ENCODE data around the gene AARS1. TPM values are rescaled to one million over a fixed set of nuclear protein-coding genes. Genes with fewer than 3 reads are reported as not detected.
"Not testable (repeated sequence)": the region's sequence is repeated elsewhere in the genome, so short reads cannot be mapped to it uniquely, and the experiment has no call there.

AARS1 gene
- polyA plus RNA-seq, 2 of the 4 experiments (the other 2 are of a cell fraction) = 134 to 344 TPM

DNA sequence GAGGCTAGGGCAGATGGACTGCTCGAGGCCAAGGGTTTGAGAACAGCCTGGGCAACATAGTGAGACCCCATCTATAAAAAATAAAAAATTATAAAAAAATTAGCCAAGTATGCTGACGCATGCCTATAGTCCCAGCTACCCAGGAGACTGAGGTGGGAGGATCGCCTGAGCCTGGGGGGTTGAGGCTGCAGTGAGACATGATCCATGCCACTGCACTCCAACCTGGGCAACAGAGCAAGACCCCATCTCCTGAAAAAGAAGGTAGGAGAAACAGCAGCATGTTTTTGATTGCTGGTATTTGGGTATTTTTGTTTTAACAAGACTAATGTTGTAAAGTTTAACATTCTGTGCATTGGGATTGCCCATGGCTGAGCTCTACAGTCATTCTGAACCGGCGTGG is 48.5 kb upstream of the AARS1 start:
- CTCF ChIA-PET = interaction anchor here (0.6 kb wide), 1 partner anchor 202 kb away, joined by 3 read pairs; no protein-coding TSS in a partner anchor
- ATAC-seq (no peak), FAIRE-seq (no peak), DNase-seq (ENCODE audit: low read depth in 1 of 2, low spot score in 1 of 2) (no peak)
- H3K4me3 ChIP-seq = no peak overlapping the region
- WGBS (ENCODE audit: missing lambda C conversion rate) = 94% methylated on average over 5 of the region's 5 CpGs
- POLR2A ChIA-PET = no interaction called here
- no peak for TF ChIP-seq RCOR1 (IDR thresholded peaks at IDR 0.05; ENCODE audit: low read depth, low read length)
- no peak for TF ChIP-seq EHMT2 (IDR thresholded peaks at IDR 0.05; ENCODE audit: low read depth)
- TF ChIP-seq, protein P1, sequence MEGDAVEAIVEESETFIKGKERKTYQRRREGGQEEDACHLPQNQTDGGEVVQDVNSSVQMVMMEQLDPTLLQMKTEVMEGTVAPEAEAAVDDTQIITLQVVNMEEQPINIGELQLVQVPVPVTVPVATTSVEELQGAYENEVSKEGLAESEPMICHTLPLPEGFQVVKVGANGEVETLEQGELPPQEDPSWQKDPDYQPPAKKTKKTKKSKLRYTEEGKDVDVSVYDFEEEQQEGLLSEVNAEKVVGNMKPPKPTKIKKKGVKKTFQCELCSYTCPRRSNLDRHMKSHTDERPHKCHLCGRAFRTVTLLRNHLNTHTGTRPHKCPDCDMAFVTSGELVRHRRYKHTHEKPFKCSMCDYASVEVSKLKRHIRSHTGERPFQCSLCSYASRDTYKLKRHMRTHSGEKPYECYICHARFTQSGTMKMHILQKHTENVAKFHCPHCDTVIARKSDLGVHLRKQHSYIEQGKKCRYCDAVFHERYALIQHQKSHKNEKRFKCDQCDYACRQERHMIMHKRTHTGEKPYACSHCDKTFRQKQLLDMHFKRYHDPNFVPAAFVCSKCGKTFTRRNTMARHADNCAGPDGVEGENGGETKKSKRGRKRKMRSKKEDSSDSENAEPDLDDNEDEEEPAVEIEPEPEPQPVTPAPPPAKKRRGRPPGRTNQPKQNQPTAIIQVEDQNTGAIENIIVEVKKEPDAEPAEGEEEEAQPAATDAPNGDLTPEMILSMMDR (IDR thresholded peaks at IDR 0.05) = no peak
- TF ChIP-seq, protein P2, sequence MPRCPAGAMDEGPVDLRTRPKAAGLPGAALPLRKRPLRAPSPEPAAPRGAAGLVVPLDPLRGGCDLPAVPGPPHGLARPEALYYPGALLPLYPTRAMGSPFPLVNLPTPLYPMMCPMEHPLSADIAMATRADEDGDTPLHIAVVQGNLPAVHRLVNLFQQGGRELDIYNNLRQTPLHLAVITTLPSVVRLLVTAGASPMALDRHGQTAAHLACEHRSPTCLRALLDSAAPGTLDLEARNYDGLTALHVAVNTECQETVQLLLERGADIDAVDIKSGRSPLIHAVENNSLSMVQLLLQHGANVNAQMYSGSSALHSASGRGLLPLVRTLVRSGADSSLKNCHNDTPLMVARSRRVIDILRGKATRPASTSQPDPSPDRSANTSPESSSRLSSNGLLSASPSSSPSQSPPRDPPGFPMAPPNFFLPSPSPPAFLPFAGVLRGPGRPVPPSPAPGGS (IDR thresholded peaks at IDR 0.05) = no peak
- TF ChIP-seq, protein P3, sequence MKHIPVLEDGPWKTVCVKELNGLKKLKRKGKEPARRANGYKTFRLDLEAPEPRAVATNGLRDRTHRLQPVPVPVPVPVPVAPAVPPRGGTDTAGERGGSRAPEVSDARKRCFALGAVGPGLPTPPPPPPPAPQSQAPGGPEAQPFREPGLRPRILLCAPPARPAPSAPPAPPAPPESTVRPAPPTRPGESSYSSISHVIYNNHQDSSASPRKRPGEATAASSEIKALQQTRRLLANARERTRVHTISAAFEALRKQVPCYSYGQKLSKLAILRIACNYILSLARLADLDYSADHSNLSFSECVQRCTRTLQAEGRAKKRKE (CRISPR knock-in tag; IDR thresholded peaks at IDR 0.05; ENCODE audit: low read depth) = no peak
- TF ChIP-seq TP53 (CRISPR knock-in tag; IDR thresholded peaks at IDR 0.05) = no peak
- no peak for TF ChIP-seq FOSB (CRISPR knock-in tag; IDR thresholded peaks at IDR 0.05)
- H3K9me3 ChIP-seq = no peaks in the 10 kb centered on the region
- H3K4me2 ChIP-seq = no peak overlapping the region
- no peaks in the 10 kb centered on the region for H3K4me1 ChIP-seq
- no peak overlapping the region for H3K27ac ChIP-seq

DNA sequence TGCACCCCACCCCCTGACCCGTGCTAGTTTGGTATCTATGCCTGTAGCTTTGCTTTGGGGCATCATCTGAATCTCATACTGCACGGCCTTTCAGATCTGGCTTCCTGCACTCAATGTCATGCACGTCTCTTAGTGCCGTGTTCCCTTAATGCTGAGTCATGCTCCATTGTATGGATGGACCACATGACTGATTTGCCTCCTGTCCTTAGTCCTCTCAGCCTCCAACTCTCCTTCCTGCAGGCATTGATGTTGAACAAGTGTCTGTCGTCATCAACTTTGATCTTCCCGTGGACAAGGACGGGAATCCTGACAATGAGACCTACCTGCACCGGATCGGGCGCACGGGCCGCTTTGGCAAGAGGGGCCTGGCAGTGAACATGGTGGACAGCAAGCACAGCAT is 43.4 kb upstream of the AARS1 start:
- ATAC-seq (peak in 1 of 2 experiments; percentile 19; a peak in 2 of 6 replicates), DNase-seq (ENCODE audit: low read depth in 1 of 2, low spot score in 1 of 2) (peak in 1 of 2 experiments; percentile 29)
- CTCF ChIA-PET = interaction anchor here (1.0 to 2.2 kb wide), 3 partner anchors 9 to 320 kb away, joined by 4 to 10 read pairs (median 5); no protein-coding TSS in a partner anchor
- H3K27ac ChIP-seq = peak overlapping the region; percentile 58 to 82; a peak in 5 of 6 replicates
- H3K4me2 ChIP-seq, H3K4me3 ChIP-seq, FAIRE-seq, H3K4me1 ChIP-seq, H3K9me3 ChIP-seq, POLR2A ChIA-PET: not testable (repeated sequence)
- 91% methylated on average over 5 of the region's 12 CpGs for WGBS (ENCODE audit: missing lambda C conversion rate)
- TF ChIP-seq NFE2L2 (conservative IDR thresholded peaks at IDR 0.05; ENCODE audit: low read length) = peak; percentile 96
- TF ChIP-seq MAFK (IDR thresholded peaks at IDR 0.05; ENCODE audit: partially characterized antibody) = peak; percentile 96

DNA sequence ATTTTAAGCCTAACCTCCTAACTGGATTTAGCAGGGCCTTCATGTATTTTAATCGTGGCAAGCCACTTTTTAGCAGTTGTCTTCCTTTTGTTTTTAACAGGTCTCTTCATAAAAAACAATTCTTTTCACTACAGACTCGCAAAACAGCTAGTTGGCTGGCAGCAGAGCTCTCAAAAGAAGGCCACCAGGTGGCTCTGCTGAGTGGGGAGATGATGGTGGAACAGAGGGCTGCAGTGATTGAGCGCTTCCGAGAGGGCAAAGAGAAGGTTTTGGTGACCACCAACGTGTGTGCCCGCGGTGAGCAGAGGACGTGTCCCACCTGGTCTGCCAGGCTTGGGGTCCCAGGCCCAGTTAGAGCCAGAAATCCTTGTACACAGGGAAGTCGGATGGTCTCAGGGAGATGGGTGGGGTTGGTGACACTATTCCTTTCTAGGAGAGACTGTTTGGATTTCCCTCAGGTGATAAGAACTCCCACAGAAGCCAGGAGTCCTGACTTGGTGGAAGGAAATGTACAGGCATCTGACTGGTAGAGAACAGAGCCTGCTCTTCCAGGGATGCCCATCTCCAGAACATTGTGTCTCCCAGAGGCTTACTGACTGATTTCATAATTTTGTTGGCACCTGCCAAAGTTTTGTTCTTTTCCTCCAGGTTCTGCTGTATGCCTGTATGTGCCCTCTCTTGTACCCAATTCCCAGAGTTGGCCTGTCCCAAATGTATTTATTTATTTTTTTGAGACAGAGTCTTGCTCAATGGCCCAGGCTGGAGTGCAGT is 42.5 kb upstream of the AARS1 start:
- DNase-seq (ENCODE audit: low read depth in 1 of 2, low spot score in 1 of 2) = no peak
- Histone ChIP-seq H3K4me1 (peaks cover 4% of the 10 kb centered on the region; the same call in 1 of the 3 replicates), H3K4me3 (no peak overlapping the region), H3K4me2 (no peak overlapping the region), H3K27ac (peak overlapping the region in 1 of 2 experiments; percentile 55; a peak in 3 of 6 replicates), H3K9me3 (no peaks in the 10 kb centered on the region)
- FAIRE-seq = no peak
- CTCF ChIA-PET = interaction anchor here (0.8 to 2.2 kb wide), 5 partner anchors 10 to 321 kb away, joined by 3 to 10 read pairs (median 4); partner anchors contain the start of gene DDX19A
- POLR2A ChIA-PET = no interaction called here
- TF ChIP-seq KDM1A (IDR thresholded peaks at IDR 0.05; ENCODE audit: low read depth) (no peak), RAD21 (conservative IDR thresholded peaks at IDR 0.05 in 1 of 2, IDR thresholded peaks at IDR 0.05 in 1 of 2) (peak; percentile 29 to 34; a peak in 2 of 5 replicates), KDM5A (IDR thresholded peaks at IDR 0.05) (no peak), MYC (IDR thresholded peaks at IDR 0.05; ENCODE audit: borderline replicate concordance, low read length) (no peak), ZFP36 (IDR thresholded peaks at IDR 0.05; ENCODE audit: borderline replicate concordance, partially characterized antibody) (no peak), CBX8 (IDR thresholded peaks at IDR 0.05) (no peak), HDAC2 (IDR thresholded peaks at IDR 0.05) (no peak), SREBF2 (IDR thresholded peaks at IDR 0.05) (no peak)
- TF ChIP-seq, protein P1 (IDR thresholded peaks at IDR 0.05) = peak; percentile 50
- peak; percentile 91 for ATAC-seq
- 66% methylated on average over 9 of the region's 9 CpGs for WGBS (ENCODE audit: missing lambda C conversion rate)

Data from A549 (cell line).